Kidney epithelial cell (primary cell): ENCODE data around the gene RYR1. TPM values are rescaled to one million over a fixed set of nuclear protein-coding genes. Genes with fewer than 3 reads are reported as not detected.

Source experiments
- DNase-seq: peaks from one replicate; pipeline ENCODE4 v3.0.0-alpha.2; 2010; ENCODE audit warnings: low read depth
- H3K27me3 ChIP-seq: 2 replicates; pipeline ENCODE4 v1.6.0; 2011; ENCODE audit warnings: low read length; ENCODE audit not compliant: control insufficient read depth, insufficient read depth
- H3K36me3 ChIP-seq: 2 replicates; pipeline ENCODE4 v1.5.1; 2011; ENCODE audit warnings: low read length; ENCODE audit not compliant: control insufficient read depth, insufficient read depth
- H3K4me3 ChIP-seq: 2 replicates; pipeline ENCODE4 v1.5.1; 2011; ENCODE audit warnings: low read depth, mild to moderate bottlenecking, control low read depth, low read length
- CTCF ChIP-seq: IDR thresholded peaks from 2 replicates; pipeline ENCODE4 v1.5.1; 2011; ENCODE audit warnings: mild to moderate bottlenecking, moderate library complexity, low read length, control low read depth, inconsistent platforms; ENCODE audit not compliant: insufficient read depth, poor library complexity, severe bottlenecking
- total RNA-seq: library from RNA; depleted of rRNA; stranded (reverse); fragments of >200 nt; gene quantifications from 2 replicates; pipeline ENCODE4 v1.2.3, GENCODE V29; 2015

Gene RYR1
- total RNA-seq, 1 donor from 2014 or later, result 0.17 TPM

- no peak for TF ChIP-seq CTCF
- H3K27me3 ChIP-seq, result no peaks in the 10 kb centered on the region
These were observed 67.0 kb downstream of the RYR1 start for GRCh38 chr19:38500450-38500849.

GRCh38 chr19:38502410-38503076 is 69.1 kb downstream of the RYR1 start:
- Histone ChIP-seq H3K36me3 (no peaks in the 10 kb centered on the region), H3K27me3 (no peaks in the 10 kb centered on the region), H3K4me3 (no peak overlapping the region)
- DNase-seq, result no peak
- no peak for TF ChIP-seq CTCF

More at GRCh38 chr19:38500450-38500849, 67.0 kb downstream of the RYR1 start:
- no peak overlapping the region for H3K4me3 ChIP-seq
- no peak for DNase-seq
- H3K36me3 ChIP-seq, result no peaks in the 10 kb centered on the region

GRCh38 chr19:38503077-38503410 is 69.6 kb downstream of the RYR1 start:
- no peaks in the 10 kb centered on the region for H3K36me3 ChIP-seq
- H3K4me3 ChIP-seq, result no peak overlapping the region
- no peak for DNase-seq
- TF ChIP-seq CTCF, result no peak
- H3K27me3 ChIP-seq, result no peaks in the 10 kb centered on the region

GRCh38 chr19:38505958-38506357 is 72.5 kb downstream of the RYR1 start:
- DNase-seq, result no peak
- H3K36me3 ChIP-seq, result no peaks in the 10 kb centered on the region
- no peak for TF ChIP-seq CTCF
- no peaks in the 10 kb centered on the region for H3K27me3 ChIP-seq
- no peak overlapping the region for H3K4me3 ChIP-seq

GRCh38 chr19:38506375-38506722 is 72.9 kb downstream of the RYR1 start:
- Histone ChIP-seq H3K4me3 (no peak overlapping the region), H3K27me3 (no peaks in the 10 kb centered on the region), H3K36me3 (no peaks in the 10 kb centered on the region)
- DNase-seq, result no peak
- TF ChIP-seq CTCF, result no peak
